ENCODE measurements around the gene PTPRD. TPM values are rescaled to one million over a fixed set of nuclear protein-coding genes. Genes with fewer than 3 reads are reported as not detected.
A peak's percentile ranks its signal among the peaks of the same experiment; 100 is the strongest.

Gene PTPRD
- polyA plus RNA-seq, 3 donors: 114 to 130 (median 117) TPM

GRCh38 chr9:8338767-8339510 is 2273.9 kb downstream of the PTPRD start:
- DNase-seq (ENCODE audit: extremely low read depth in 1 of 11, low read depth in 9 of 11, low spot score in 4 of 11): no peak

GRCh38 chr9:8337834-8338766 is 2274.7 kb downstream of the PTPRD start:
- DNase-seq (ENCODE audit: extremely low read depth in 1 of 11, low read depth in 9 of 11, low spot score in 4 of 11): peak; percentile 8 to 51 (median 27)

GRCh38 chr9:8332871-8333270 is 2279.9 kb downstream of the PTPRD start:
- no peak for DNase-seq (ENCODE audit: extremely low read depth in 1 of 11, low read depth in 9 of 11, low spot score in 4 of 11)

- no peak for DNase-seq (ENCODE audit: extremely low read depth in 1 of 11, low read depth in 9 of 11, low spot score in 4 of 11)
Measured at GRCh38 chr9:8332331-8332650, 2280.5 kb downstream of the PTPRD start.

- DNase-seq (ENCODE audit: extremely low read depth in 1 of 11, low read depth in 9 of 11, low spot score in 4 of 11): no peak
Measured at GRCh38 chr9:8331507-8332330, 2281.1 kb downstream of the PTPRD start.

GRCh38 chr9:8329561-8330283 is 2283.1 kb downstream of the PTPRD start:
- DNase-seq (ENCODE audit: extremely low read depth in 1 of 11, low read depth in 9 of 11, low spot score in 4 of 11): no peak

- DNase-seq (ENCODE audit: extremely low read depth in 1 of 11, low read depth in 9 of 11, low spot score in 4 of 11): no peak
Measured at GRCh38 chr9:8315211-8315610, 2297.6 kb downstream of the PTPRD start.

GRCh38 chr9:8309258-8309657 is 2303.5 kb downstream of the PTPRD start:
- DNase-seq (ENCODE audit: extremely low read depth in 1 of 11, low read depth in 9 of 11, low spot score in 4 of 11): no peak

GRCh38 chr9:8304720-8305119 is 2308.1 kb downstream of the PTPRD start:
- DNase-seq (ENCODE audit: extremely low read depth in 1 of 11, low read depth in 9 of 11, low spot score in 4 of 11): no peak

- no peak for DNase-seq (ENCODE audit: extremely low read depth in 1 of 11, low read depth in 9 of 11, low spot score in 4 of 11)
Measured at GRCh38 chr9:8301296-8301695, 2311.5 kb downstream of the PTPRD start.

GRCh38 chr9:8297047-8297446 is 2315.8 kb downstream of the PTPRD start:
- no peak for DNase-seq (ENCODE audit: extremely low read depth in 1 of 11, low read depth in 9 of 11, low spot score in 4 of 11)

GRCh38 chr9:8292657-8293056 is 2320.1 kb downstream of the PTPRD start:
- DNase-seq (ENCODE audit: extremely low read depth in 1 of 11, low read depth in 9 of 11, low spot score in 4 of 11): no peak

- DNase-seq (ENCODE audit: extremely low read depth in 1 of 11, low read depth in 9 of 11, low spot score in 4 of 11): no peak
Measured at GRCh38 chr9:8289681-8290080, 2323.1 kb downstream of the PTPRD start.

- DNase-seq (ENCODE audit: extremely low read depth in 1 of 11, low read depth in 9 of 11, low spot score in 4 of 11): no peak
Measured at GRCh38 chr9:8287970-8288369, 2324.8 kb downstream of the PTPRD start.

GRCh38 chr9:8287501-8287900 is 2325.3 kb downstream of the PTPRD start:
- DNase-seq (ENCODE audit: extremely low read depth in 1 of 11, low read depth in 9 of 11, low spot score in 4 of 11): no peak

GRCh38 chr9:8284884-8285283 is 2327.9 kb downstream of the PTPRD start:
- DNase-seq (ENCODE audit: extremely low read depth in 1 of 11, low read depth in 9 of 11, low spot score in 4 of 11): no peak

GRCh38 chr9:8282535-8282934 is 2330.3 kb downstream of the PTPRD start:
- DNase-seq (ENCODE audit: extremely low read depth in 1 of 11, low read depth in 9 of 11, low spot score in 4 of 11): no peak

- no peak for DNase-seq (ENCODE audit: extremely low read depth in 1 of 11, low read depth in 9 of 11, low spot score in 4 of 11)
Measured at GRCh38 chr9:8280811-8281210, 2332.0 kb downstream of the PTPRD start.

- no peak for DNase-seq (ENCODE audit: extremely low read depth in 1 of 11, low read depth in 9 of 11, low spot score in 4 of 11)
Measured at GRCh38 chr9:8278048-8278447, 2334.8 kb downstream of the PTPRD start.

Data from renal cortex interstitium (tissue), 11 donors.